HepG2 (cell line): Measurements from ENCODE around the gene NWD2. TPM values are rescaled to one million over a fixed set of nuclear protein-coding genes. Genes with fewer than 3 reads are reported as not detected.

Experiments used
- ATAC-seq: fragments of 200-7000 bp; cut with Tn5 transposase; 3 replicates; pipeline ENCODE4 v1.9.1; 2020; ENCODE audit warnings: mild to moderate bottlenecking, moderate library complexity
- BruUV-seq: library from RNA; stranded (reverse); fragments of 400-500 nt; replicated peaks from 2 replicates; lab custom pipeline; 2021; lab: Mats Ljungman, UMichigan
- CTCF ChIA-PET: fragments of 300-600 bp; formaldehyde crosslinking; extraction: SDS; loops from one replicate; lab custom pipeline; 2021; ENCODE audit warnings: low total read pairs, inconsistent platforms, low intra/inter-chr PET ratio; lab: Yijun Ruan, JAX
- POLR2A ChIA-PET: fragments of 350-600 bp; sonication (Branson Sonifier 250); formaldehyde crosslinking; loops from one replicate; lab custom pipeline; 2020; ENCODE audit warnings: antibody characterized with exemption, inconsistent platforms; lab: Yijun Ruan, JAX
- DNase-seq: peaks from one replicate; pipeline ENCODE4 v3.0.0-alpha.2; 2015; ENCODE audit warnings: low spot score
- FAIRE-seq: peaks from 3 replicates; lab custom pipeline; 2011; peaks lifted over from hg19 to GRCh38; lab: Jason Lieb, UNC
- H2AFZ ChIP-seq: one replicate; pipeline ENCODE4 v1.6.1; 2011; ENCODE audit warnings: low read length, inconsistent platforms
- H3K27ac ChIP-seq: fragments of 300-600 bp; 3 replicates; pipeline ENCODE4 v1.8.0; 2011; ENCODE audit warnings: mixed run types, mild to moderate bottlenecking, mixed read lengths, low read length, inconsistent platforms; ENCODE audit not compliant: insufficient read depth; ENCODE audit errors: extremely low read length
- H3K27me3 ChIP-seq, 2 experiments: fragments of 200-600 bp in 1 of 2; 2 replicates in 1 of 2; 3 replicates in 1 of 2; pipeline versions ENCODE4 v1.6.0 to v1.8.0; 2011; ENCODE audit warnings: low read length in 2 of 2, mild to moderate bottlenecking in 2 of 2, moderate library complexity in 2 of 2, inconsistent platforms in 1 of 2; ENCODE audit not compliant: insufficient read depth in 2 of 2, control insufficient read depth in 1 of 2
- H3K36me3 ChIP-seq, 2 experiments: fragments of 200-600 bp in 1 of 2; replicated peaks in 1 of 2; 2 replicates in 1 of 2; 3 replicates in 1 of 2; pipeline versions ENCODE4 v1.5.1 to v1.8.0; 2011; ENCODE audit warnings: low read length in 2 of 2, inconsistent platforms in 1 of 2; ENCODE audit not compliant: insufficient read depth in 2 of 2, control insufficient read depth in 1 of 2
- H3K4me1 ChIP-seq: 2 replicates; pipeline ENCODE4 v1.5.1; 2012; ENCODE audit warnings: low read length, inconsistent platforms; ENCODE audit not compliant: insufficient read depth
- H3K4me2 ChIP-seq: 2 replicates; pipeline ENCODE4 v1.6.0; 2011; ENCODE audit warnings: low read depth, low read length, inconsistent platforms
- H3K4me3 ChIP-seq, 3 experiments: fragments of 200-600 bp in 1 of 3; sonication (generic), shearing (Covaris generic) in 1 of 3; replicated peaks in 1 of 3; 2 replicates each; pipeline ENCODE4 v1.5.1; 2011 to 2016; ENCODE audit warnings: low read length in 3 of 3, inconsistent platforms in 2 of 3, low read depth in 2 of 3, mild to moderate bottlenecking in 2 of 3, control low read depth in 1 of 3, mixed read lengths in 1 of 3; ENCODE audit not compliant: insufficient read depth in 1 of 3
- H3K79me2 ChIP-seq: one replicate; pipeline ENCODE4 v1.6.1; 2011; ENCODE audit warnings: low read length, inconsistent platforms; ENCODE audit not compliant: insufficient read depth
- H3K9ac ChIP-seq: 2 replicates; pipeline ENCODE4 v1.6.0; 2011; ENCODE audit warnings: mild to moderate bottlenecking, low read depth, low read length, inconsistent platforms; ENCODE audit not compliant: insufficient read depth
- H3K9me3 ChIP-seq: 2 replicates; pipeline ENCODE4 v1.5.1; 2012; ENCODE audit warnings: mild to moderate bottlenecking, low read length
- H4K20me1 ChIP-seq: 2 replicates; pipeline ENCODE4 v1.6.0; 2011; ENCODE audit warnings: inconsistent platforms, mild to moderate bottlenecking, low read length, moderate library complexity; ENCODE audit not compliant: insufficient read depth
- ATRX ChIP-seq: sonication (generic); formaldehyde crosslinking; IDR thresholded peaks from 2 replicates; pipeline ENCODE4 v1.4.0; 2020; ENCODE audit warnings: missing genetic modification reagents, borderline replicate concordance
- CEBPB ChIP-seq: IDR thresholded peaks from 2 replicates; pipeline ENCODE4 v1.6.1; 2011; ENCODE audit warnings: low read depth, low read length, improper control_type of control experiment, borderline replicate concordance
- CENPT ChIP-seq: sonication (generic); formaldehyde crosslinking; IDR thresholded peaks from 2 replicates; pipeline ENCODE4 v1.8.0; 2022; ENCODE audit warnings: low read depth, mild to moderate bottlenecking, moderate library complexity, missing genetic modification reagents
- ESRRA ChIP-seq: sonication (generic); formaldehyde crosslinking; IDR thresholded peaks from 2 replicates; pipeline ENCODE4 v1.5.1; 2020; ENCODE audit warnings: mild to moderate bottlenecking, low read depth, missing genetic modification reagents
- GLI4 ChIP-seq: sonication (generic); formaldehyde crosslinking; IDR thresholded peaks from 2 replicates; pipeline ENCODE4 v1.5.1; 2020; ENCODE audit warnings: missing genetic modification reagents, mild to moderate bottlenecking, moderate library complexity, borderline replicate concordance
- NFE2 ChIP-seq: sonication (generic); formaldehyde crosslinking; IDR thresholded peaks from 2 replicates; pipeline ENCODE4 v1.4.0; 2020; ENCODE audit warnings: missing genetic modification reagents
- SRSF4 ChIP-seq: fragments of 200-400 bp; formaldehyde crosslinking; IDR thresholded peaks from one replicate; pipeline ENCODE4 v1.6.1; 2018; ENCODE audit warnings: mild to moderate bottlenecking, low read depth, low read length, moderate library complexity; ENCODE audit not compliant: poor library complexity, severe bottlenecking
- TOE1 ChIP-seq: sonication (generic); formaldehyde crosslinking; IDR thresholded peaks from 2 replicates; pipeline ENCODE4 v1.4.0; 2020; ENCODE audit warnings: mild to moderate bottlenecking, missing genetic modification reagents
- ZIK1 ChIP-seq: sonication (generic); formaldehyde crosslinking; IDR thresholded peaks from 2 replicates; pipeline ENCODE4 v1.5.0; 2020; ENCODE audit warnings: mild to moderate bottlenecking, low read depth, missing genetic modification reagents, borderline replicate concordance
- ZNF543 ChIP-seq: sonication (generic); formaldehyde crosslinking; IDR thresholded peaks from 2 replicates; pipeline ENCODE4 v1.4.0; 2020; ENCODE audit warnings: mild to moderate bottlenecking, missing genetic modification reagents
- ZNF572 ChIP-seq: sonication (generic); formaldehyde crosslinking; IDR thresholded peaks from 2 replicates; pipeline ENCODE4 v1.5.1; 2020; ENCODE audit warnings: mild to moderate bottlenecking, missing genetic modification reagents
- ZNF607 ChIP-seq: sonication (generic); formaldehyde crosslinking; IDR thresholded peaks from 2 replicates; pipeline ENCODE4 v1.5.1; 2020; ENCODE audit warnings: missing genetic modification reagents, mild to moderate bottlenecking, borderline replicate concordance
- ZNF776 ChIP-seq: sonication (generic); formaldehyde crosslinking; IDR thresholded peaks from 2 replicates; pipeline ENCODE4 v1.4.0; 2020; ENCODE audit warnings: mild to moderate bottlenecking, missing genetic modification reagents
- WGBS: methylation state at CpG from one replicate; pipeline ENCODE4 v1.1.6; 2017; ENCODE audit warnings: low lambda C conversion rate; 5-methylcytosine and 5-hydroxymethylcytosine counted together
- in situ Hi-C: cut with HindIII; loops from 2 replicates; pipeline ENCODE4 v1.10.0; 2017; ENCODE audit warnings: low pct_unique_long_range_greater_than_20kb; ENCODE audit not compliant: extremely low pct_ligation_motif_present
- intact Hi-C: fragments of 100-400 bp; cut with micrococcal nuclease; formaldehyde crosslinking; loops from one replicate; pipeline ENCODE4 v1.10.0; 2022; ENCODE audit not compliant: unreplicated experiment
- polyA plus RNA-seq, 8 experiments: library from polyadenylated mRNA; depleted of rRNA in 3 of 8; stranded (reverse) in 7 of 8; unstranded in 1 of 8; fragments of >200 nt; fragmentation: Illumina TruSeq in 4 of 8; extraction: Trizol in 4 of 8; gene quantifications; 2 replicates each; pipeline versions ENCODE4 v1.2.1 to v1.2.3, GENCODE V29; 2011 to 2016; ENCODE audit warnings: low read depth in 4 of 8, missing spikeins in 1 of 8, mixed read lengths in 1 of 8; ENCODE audit not compliant: insufficient read depth in 1 of 8
- total RNA-seq, 5 experiments: library from RNA; depleted of rRNA; stranded (reverse); fragments of >200 nt; fragmentation: Illumina TruSeq; extraction: Trizol; gene quantifications; 2 replicates each; pipeline ENCODE4 v1.2.3, GENCODE V29; 2016; ENCODE audit warnings: low read depth in 1 of 5
- TF ChIP-seq, protein P1 (sequence below): sonication (generic); formaldehyde crosslinking; IDR thresholded peaks from one replicate; pipeline ENCODE4 v1.5.1; 2020; ENCODE audit warnings: mild to moderate bottlenecking, missing genetic modification reagents; ENCODE audit errors: not compliant biosample characterization

Gene NWD2
- total and polyA plus RNA-seq, 2 of the 13 experiments (the other 11 are each of a cell fraction or from before 2014, with no cell fraction given): not detected

DNA sequence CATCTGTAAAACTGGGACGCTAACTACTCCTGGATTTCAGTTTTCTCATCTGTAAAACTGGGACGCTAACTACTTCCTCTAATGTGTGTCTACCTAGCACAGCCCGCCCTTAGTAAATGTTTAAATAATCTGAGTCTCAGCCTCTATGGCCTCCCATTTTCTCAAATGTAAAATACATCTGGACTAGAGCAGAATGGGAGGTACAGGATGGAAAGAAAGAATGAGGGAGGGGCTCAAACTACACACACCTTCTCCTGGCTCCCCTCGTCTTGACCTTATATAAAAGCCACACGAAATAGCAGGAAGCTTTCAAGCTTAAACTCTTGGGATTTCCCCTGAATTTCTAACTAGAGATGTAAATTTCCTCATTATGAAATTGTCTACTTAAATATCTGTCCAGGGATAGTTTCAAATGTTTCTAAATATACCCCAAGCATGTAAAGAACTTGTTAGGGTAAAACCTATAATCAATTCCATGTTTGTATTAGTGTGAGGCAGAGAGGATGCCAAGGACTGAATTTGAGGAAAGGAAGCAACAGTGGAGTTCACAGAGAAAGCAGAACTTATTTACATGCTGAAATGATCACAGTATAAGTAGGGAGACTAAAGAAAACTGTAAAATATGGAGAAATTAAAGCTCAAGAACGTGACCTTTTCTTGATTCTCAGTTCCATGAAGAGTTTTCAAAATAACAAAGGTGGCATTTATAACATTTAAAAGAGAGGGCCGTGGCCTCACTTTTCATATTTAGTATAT is 220.0 kb downstream of the NWD2 start:
- no peaks in the 10 kb centered on the region for H3K79me2 ChIP-seq
- ATAC-seq: no peak
- no peaks in the 10 kb centered on the region for H4K20me1 ChIP-seq
- ChIA-PET POLR2A (no interaction called here), CTCF (no interaction called here)
- H3K36me3 ChIP-seq: no peaks in the 10 kb centered on the region
- BruUV-seq: no TSS peak
- FAIRE-seq: no peak
- in situ Hi-C loops (no loop called here), intact Hi-C loops (no loop called here)
- H2AFZ ChIP-seq: no peak overlapping the region
- H3K27me3 ChIP-seq: no peaks in the 10 kb centered on the region
- H3K4me2 ChIP-seq: no peak overlapping the region
- H3K27ac ChIP-seq: no peak overlapping the region
- WGBS: 45% methylated on average over 7 of the region's 7 CpGs
- H3K9me3 ChIP-seq: no peaks in the 10 kb centered on the region
- H3K4me3 ChIP-seq: no peak overlapping the region
- DNase-seq: no peak
- H3K9ac ChIP-seq: no peak overlapping the region
- H3K4me1 ChIP-seq: no peaks in the 10 kb centered on the region
- TF ChIP-seq ESRRA (CRISPR knock-in tag) (no peak), SRSF4 (no peak), ZNF607 (CRISPR knock-in tag) (no peak), GLI4 (CRISPR knock-in tag) (no peak), CEBPB (no peak), NFE2 (CRISPR knock-in tag) (no peak), TOE1 (CRISPR knock-in tag) (no peak), ZNF543 (CRISPR knock-in tag) (no peak), ZNF776 (CRISPR knock-in tag) (no peak), CENPT (CRISPR knock-in tag) (no peak), ZNF572 (CRISPR knock-in tag) (no peak), ZIK1 (CRISPR knock-in tag) (no peak), ATRX (CRISPR knock-in tag) (no peak)
- TF ChIP-seq, protein P1, sequence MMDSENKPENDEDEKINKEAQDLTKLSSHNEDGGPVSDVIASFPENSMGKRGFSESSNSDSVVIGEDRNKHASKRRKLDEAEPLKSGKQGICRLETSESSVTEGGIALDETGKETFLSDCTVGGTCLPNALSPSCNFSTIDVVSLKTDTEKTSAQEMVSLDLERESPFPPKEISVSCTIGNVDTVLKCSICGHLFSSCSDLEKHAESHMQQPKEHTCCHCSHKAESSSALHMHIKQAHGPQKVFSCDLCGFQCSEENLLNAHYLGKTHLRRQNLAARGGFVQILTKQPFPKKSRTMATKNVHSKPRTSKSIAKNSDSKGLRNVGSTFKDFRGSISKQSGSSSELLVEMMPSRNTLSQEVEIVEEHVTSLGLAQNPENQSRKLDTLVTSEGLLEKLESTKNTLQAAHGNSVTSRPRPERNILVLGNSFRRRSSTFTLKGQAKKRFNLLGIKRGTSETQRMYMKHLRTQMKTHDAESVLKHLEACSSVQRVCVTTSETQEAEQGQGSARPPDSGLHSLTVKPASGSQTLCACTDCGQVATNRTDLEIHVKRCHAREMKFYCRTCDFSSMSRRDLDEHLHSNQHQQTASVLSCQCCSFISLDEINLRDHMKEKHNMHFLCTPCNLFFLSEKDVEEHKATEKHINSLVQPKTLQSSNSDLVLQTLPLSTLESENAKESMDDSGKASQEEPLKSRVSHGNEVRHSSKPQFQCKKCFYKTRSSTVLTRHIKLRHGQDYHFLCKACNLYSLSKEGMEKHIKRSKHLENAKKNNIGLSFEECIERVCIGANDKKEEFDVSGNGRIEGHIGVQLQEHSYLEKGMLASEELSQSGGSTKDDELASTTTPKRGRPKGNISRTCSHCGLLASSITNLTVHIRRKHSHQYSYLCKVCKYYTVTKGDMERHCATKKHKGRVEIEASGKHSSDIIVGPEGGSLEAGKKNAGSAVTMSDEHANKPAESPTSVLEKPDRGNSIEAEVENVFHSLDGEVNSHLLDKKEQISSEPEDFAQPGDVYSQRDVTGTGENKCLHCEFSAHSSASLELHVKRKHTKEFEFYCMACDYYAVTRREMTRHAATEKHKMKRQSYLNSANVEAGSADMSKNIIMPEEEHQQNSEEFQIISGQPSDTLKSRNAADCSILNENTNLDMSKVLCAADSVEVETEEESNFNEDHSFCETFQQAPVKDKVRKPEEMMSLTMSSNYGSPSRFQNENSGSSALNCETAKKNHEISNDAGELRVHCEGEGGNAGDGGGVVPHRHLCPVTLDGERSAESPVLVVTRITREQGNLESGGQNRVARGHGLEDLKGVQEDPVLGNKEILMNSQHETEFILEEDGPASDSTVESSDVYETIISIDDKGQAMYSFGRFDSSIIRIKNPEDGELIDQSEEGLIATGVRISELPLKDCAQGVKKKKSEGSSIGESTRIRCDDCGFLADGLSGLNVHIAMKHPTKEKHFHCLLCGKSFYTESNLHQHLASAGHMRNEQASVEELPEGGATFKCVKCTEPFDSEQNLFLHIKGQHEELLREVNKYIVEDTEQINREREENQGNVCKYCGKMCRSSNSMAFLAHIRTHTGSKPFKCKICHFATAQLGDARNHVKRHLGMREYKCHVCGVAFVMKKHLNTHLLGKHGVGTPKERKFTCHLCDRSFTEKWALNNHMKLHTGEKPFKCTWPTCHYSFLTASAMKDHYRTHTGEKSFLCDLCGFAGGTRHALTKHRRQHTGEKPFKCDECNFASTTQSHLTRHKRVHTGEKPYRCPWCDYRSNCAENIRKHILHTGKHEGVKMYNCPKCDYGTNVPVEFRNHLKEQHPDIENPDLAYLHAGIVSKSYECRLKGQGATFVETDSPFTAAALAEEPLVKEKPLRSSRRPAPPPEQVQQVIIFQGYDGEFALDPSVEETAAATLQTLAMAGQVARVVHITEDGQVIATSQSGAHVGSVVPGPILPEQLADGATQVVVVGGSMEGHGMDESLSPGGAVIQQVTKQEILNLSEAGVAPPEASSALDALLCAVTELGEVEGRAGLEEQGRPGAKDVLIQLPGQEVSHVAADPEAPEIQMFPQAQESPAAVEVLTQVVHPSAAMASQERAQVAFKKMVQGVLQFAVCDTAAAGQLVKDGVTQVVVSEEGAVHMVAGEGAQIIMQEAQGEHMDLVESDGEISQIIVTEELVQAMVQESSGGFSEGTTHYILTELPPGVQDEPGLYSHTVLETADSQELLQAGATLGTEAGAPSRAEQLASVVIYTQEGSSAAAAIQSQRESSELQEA: no peak
